Mucosa of descending colon (tissue), 3 donors: ENCODE measurements around the gene NR2F1. TPM values are rescaled to one million over a fixed set of nuclear protein-coding genes. Genes with fewer than 3 reads are reported as not detected.

Experiments
- ATAC-seq: fragments of 200-7000 bp; cut with Tn5 transposase; one replicate; pipeline ENCODE4 v1.9.1; 2020; ENCODE audit warnings: mild to moderate bottlenecking, moderate library complexity
- DNase-seq, 3 donors: peaks; one replicate each; pipeline ENCODE4 v3.0.0-alpha.2; 2020
- H3K36me3 ChIP-seq: fragments of 200-600 bp; one replicate; pipeline ENCODE4 v1.8.0; 2021; ENCODE audit warnings: low read depth, mild to moderate bottlenecking
- H3K4me1 ChIP-seq: fragments of 200-600 bp; one replicate; pipeline ENCODE4 v1.8.0; 2021; ENCODE audit warnings: low read depth, mild to moderate bottlenecking
- H3K4me3 ChIP-seq: fragments of 200-600 bp; one replicate; pipeline ENCODE4 v1.8.0; 2021; ENCODE audit warnings: mild to moderate bottlenecking
- H3K9me3 ChIP-seq: fragments of 200-600 bp; one replicate; pipeline ENCODE4 v1.8.0; 2021; ENCODE audit warnings: mild to moderate bottlenecking
- CTCF ChIP-seq: fragments of 200-600 bp; IDR thresholded peaks from one replicate; pipeline ENCODE4 v1.8.0; 2022; ENCODE audit warnings: antibody characterized with exemption, mild to moderate bottlenecking
- intact Hi-C, 2 donors: fragments of 100-400 bp; cut with DNase I in 1 of 2; cut with micrococcal nuclease in 1 of 2; formaldehyde crosslinking; loops; one replicate each; pipeline versions ENCODE4 v1.11.0 to v1.11.1; 2022; cut with DNase I, micrococcal nuclease
- total RNA-seq, 3 donors: library from RNA; stranded (reverse); fragmentation: NEBNext Ultra II Directional in 2 of 3; extraction: Animal tissue kit (Norgen Biotek cat#: 25700) in 2 of 3; gene quantifications; one replicate each; pipeline versions ENCODE4 v1.2.1 to v1.2.4, GENCODE V29; 2021 to 2023
- donor health status: DM: no; HTN: no; CAD: no; lungs with moderate emphysema.
- donor health status: DM: no; HTN: no; CAD: no.
- donor health status: DM: no; HTN: yes; CAD: no.

Gene NR2F1
- total RNA-seq, 3 donors from 2014 or later: 2.3 to 9.1 (median 6.2) TPM

- TF ChIP-seq CTCF: no peak
- Histone ChIP-seq H3K36me3 (no peaks in the 10 kb centered on the region), H3K4me1 (peaks cover 2% of the 10 kb centered on the region), H3K9me3 (no peaks in the 10 kb centered on the region), H3K4me3 (no peak overlapping the region)
- intact Hi-C loops: no loop called here
- ATAC-seq: peak; percentile 97
- peak; percentile 74 to 84 (median 81) for DNase-seq
Observed at GRCh38 chr5:93596676-93597490, 13.9 kb downstream of the NR2F1 start.

DNA sequence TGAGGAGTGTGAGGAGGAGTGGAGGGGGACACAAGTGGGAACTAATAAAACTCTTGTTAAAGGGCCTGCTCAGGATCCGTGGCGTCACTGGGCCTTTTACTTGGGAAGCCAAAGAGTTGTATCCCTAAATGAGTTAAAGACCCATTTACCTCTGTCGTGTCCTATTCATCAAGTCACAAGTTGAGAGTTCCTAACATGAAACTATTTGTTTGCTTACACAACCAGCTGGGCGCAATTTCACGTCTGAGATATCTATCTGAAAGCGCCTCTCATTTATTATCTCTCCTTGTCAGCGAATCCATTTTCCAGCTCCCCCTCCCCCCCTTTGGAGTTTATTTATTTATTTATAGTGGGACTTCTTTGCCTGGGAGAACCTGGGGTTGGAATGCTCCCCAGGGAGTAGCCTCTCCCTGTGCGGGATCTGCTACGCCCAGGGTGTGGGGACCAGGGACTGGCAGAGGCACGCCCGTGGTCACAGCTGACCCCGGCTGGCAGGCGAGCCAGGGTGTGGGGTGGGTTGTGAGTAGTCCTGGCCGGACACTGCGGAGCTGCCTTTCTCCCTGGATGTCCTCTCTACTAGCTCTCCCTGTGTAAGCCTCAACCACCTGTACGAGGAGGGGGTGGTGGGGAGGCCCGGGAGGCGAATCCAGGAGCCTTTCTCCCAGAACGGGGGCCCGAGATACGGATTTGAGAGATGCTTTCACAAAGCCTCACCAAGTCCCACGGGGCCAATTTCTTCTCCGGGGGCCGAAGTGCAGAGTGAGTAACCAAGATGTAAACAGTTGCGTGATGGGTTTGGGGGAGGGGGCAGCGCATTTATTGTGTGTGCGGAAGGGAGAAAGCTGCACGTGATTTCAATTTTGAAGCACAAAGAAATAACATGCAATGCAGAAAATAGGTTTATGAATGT, 15.3 kb downstream of the NR2F1 start:
- no peak for ATAC-seq
- no peak for TF ChIP-seq CTCF
- DNase-seq: no peak
- intact Hi-C loops: no loop called here
- Histone ChIP-seq H3K4me3 (no peak overlapping the region), H3K36me3 (no peaks in the 10 kb centered on the region), H3K4me1 (peaks cover 2% of the 10 kb centered on the region), H3K9me3 (no peaks in the 10 kb centered on the region)

DNA sequence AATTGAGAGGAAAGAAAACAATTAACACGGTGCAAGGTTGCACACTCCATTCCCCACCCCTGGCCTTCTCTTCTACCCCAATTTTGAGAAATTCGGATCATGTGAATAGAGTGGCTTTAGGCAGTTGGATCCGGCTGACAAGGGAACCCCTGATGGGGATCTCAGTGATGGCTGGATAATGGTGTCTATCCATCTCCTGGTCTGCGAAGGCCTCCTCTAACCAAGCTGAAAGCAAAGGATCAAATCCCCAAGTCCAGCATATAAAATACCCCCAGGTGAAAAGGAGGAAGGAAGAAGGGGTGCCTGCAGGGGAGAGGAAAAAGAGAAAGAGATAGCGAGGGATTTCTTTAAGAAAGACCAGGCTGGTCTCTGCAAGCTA, 16.0 kb downstream of the NR2F1 start:
- TF ChIP-seq CTCF: no peak
- H3K9me3 ChIP-seq: no peaks in the 10 kb centered on the region
- peaks cover 2% of the 10 kb centered on the region for H3K4me1 ChIP-seq
- DNase-seq: no peak
- H3K4me3 ChIP-seq: no peak overlapping the region
- no peak for ATAC-seq
- intact Hi-C loops: no loop called here
- no peaks in the 10 kb centered on the region for H3K36me3 ChIP-seq

- intact Hi-C loops: no loop called here
- no peaks in the 10 kb centered on the region for H3K36me3 ChIP-seq
- TF ChIP-seq CTCF: no peak
- DNase-seq (no peak), ATAC-seq (no peak)
- H3K9me3 ChIP-seq: no peaks in the 10 kb centered on the region
- peaks cover 2% of the 10 kb centered on the region for H3K4me1 ChIP-seq
- no peak overlapping the region for H3K4me3 ChIP-seq
Observed at GRCh38 chr5:93599399-93600120, 16.5 kb downstream of the NR2F1 start.

DNA sequence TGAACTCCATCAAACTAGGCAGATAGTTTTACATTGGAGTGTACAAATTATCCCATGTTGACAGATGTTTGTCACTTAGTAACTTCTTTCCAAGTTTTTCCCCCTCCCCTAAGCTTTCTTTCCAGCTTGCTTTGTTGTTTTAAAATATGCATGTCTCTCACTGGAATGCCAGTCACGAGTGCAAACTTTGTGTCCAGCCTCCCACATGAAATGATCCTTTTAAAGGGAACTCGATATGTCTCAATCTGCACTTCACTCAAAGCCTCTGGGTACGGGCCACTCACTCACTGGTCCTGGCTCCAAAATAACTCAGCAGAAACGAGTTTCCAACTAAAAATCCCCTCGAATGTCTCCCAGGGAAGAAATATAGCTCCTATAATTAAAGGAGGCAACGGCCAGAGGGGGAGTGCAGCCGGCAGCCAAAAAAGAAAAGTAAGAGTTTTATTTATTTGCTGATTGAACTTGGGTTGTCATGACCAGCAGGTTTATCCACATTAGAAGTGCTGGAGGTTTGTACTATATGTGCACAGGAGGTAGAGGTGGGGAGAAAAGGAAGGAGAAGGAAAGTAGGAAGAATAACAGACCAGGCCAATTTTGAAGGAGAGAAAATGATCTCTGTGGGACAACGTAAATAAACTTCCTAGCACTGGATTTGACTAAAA, 17.5 kb downstream of the NR2F1 start:
- H3K9me3 ChIP-seq: no peaks in the 10 kb centered on the region
- no peaks in the 10 kb centered on the region for H3K36me3 ChIP-seq
- no peak for DNase-seq
- intact Hi-C loops: no loop called here
- peaks cover 2% of the 10 kb centered on the region for H3K4me1 ChIP-seq
- H3K4me3 ChIP-seq: no peak overlapping the region
- TF ChIP-seq CTCF: no peak
- no peak for ATAC-seq
